Peyer's patch (tissue), 4 donors: ENCODE measurements around the gene ZNF324B. TPM values are rescaled to one million over a fixed set of nuclear protein-coding genes. Genes with fewer than 3 reads are reported as not detected.

Experiments
- small RNA-seq, 2 donors: library from RNA; depleted of rRNA; stranded (forward); fragments of <200 nt; gene quantifications; one replicate each; pipeline ENCODE3, GENCODE V24; 2016
- total RNA-seq, 4 donors: library from RNA; depleted of rRNA; stranded (reverse); fragments of >200 nt; gene quantifications; one replicate each; pipeline ENCODE4 v1.1.0, GENCODE V29; 2016

The ZNF324B gene
- total RNA-seq, 4 donors from 2014 or later = 7.0 to 13.1 (median 10.5) TPM

Small RNA genes lying within 50 kb of the gene (small RNA-seq; reads per million reads assigned to genes)
- gene RN7SL693P (0 reads per million in 2 donors), gene RNU6-1337P (0 reads per million in 2 donors)

Other genes with a start within 250 kb of the ZNF324B start
- 100 to 1,000 TPM in 1 of 4 donors, 10 to 100 TPM in 3; 21.9 to 158 (median 31.4) TPM for gene ZNF544, start 222.7 kb upstream of the ZNF324B start, total RNA-seq
- gene ZNF8, start 172.7 kb upstream of the ZNF324B start, total RNA-seq = 1 to 10 TPM; 7.0 to 8.9 (median 7.9) TPM
- gene ERVK3-1, start 146.2 kb upstream of the ZNF324B start, total RNA-seq = 10 to 100 TPM; 41.3 to 54.2 (median 47.2) TPM
- 1 to 10 TPM; 2.5 to 4.6 (median 4.0) TPM for gene ZSCAN22, start 124.6 kb upstream of the ZNF324B start, total RNA-seq
- gene A1BG, start 98.1 kb upstream of the ZNF324B start, total RNA-seq = 10 to 100 TPM in 1 of 4 donors, 1 to 10 TPM in 2, not detected in 1; 5.4 to 26.4 (median 8.3) TPM
- gene ZNF497, start 88.9 kb upstream of the ZNF324B start, total RNA-seq = 1 to 10 TPM in 2 of 4 donors, under 1 TPM in 1, not detected in 1; 0.70 to 4.4 (median 2.1) TPM
- gene ZNF837, start 70.6 kb upstream of the ZNF324B start, total RNA-seq = 10 to 100 TPM in 1 of 4 donors, 1 to 10 TPM in 3; 3.3 to 10.9 (median 7.7) TPM
- gene RPS5, start 64.4 kb upstream of the ZNF324B start, total RNA-seq = 1,000 to 10,000 TPM in 1 of 4 donors, 100 to 1,000 TPM in 3; 428 to 1,258 (median 517) TPM
- not detected for gene RNF225, start 56.0 kb upstream of the ZNF324B start, total RNA-seq
- gene ZNF584, start 43.0 kb upstream of the ZNF324B start, total RNA-seq = 10 to 100 TPM in 1 of 4 donors, 1 to 10 TPM in 3; 2.5 to 18.2 (median 9.6) TPM
- gene ZNF132, start 11.5 kb upstream of the ZNF324B start, total RNA-seq = 10 to 100 TPM in 1 of 4 donors, 1 to 10 TPM in 3; 3.9 to 12.4 (median 7.2) TPM
- 10 to 100 TPM; 12.4 to 31.2 (median 22.7) TPM for gene ZNF324, start 15.5 kb downstream of the ZNF324B start, total RNA-seq
- gene ZNF446, start 24.7 kb downstream of the ZNF324B start, total RNA-seq = 10 to 100 TPM; 12.8 to 25.6 (median 19.6) TPM
- gene SLC27A5, start 60.4 kb downstream of the ZNF324B start, total RNA-seq = 1 to 10 TPM in 3 of 4 donors, under 1 TPM in 1; 0.88 to 6.3 (median 2.3) TPM
- 10 to 100 TPM in 3 of 4 donors, 1 to 10 TPM in 1; 7.4 to 21.6 (median 14.3) TPM for gene ZBTB45, start 68.2 kb downstream of the ZNF324B start, total RNA-seq
- 100 to 1,000 TPM; 164 to 281 (median 196) TPM for gene TRIM28, start 92.4 kb downstream of the ZNF324B start, total RNA-seq
- gene CHMP2A, start 103.5 kb downstream of the ZNF324B start, total RNA-seq = 100 to 1,000 TPM in 2 of 4 donors, 10 to 100 TPM in 2; 79.2 to 115 (median 101) TPM
- 10 to 100 TPM; 10.2 to 37.1 (median 18.5) TPM for gene UBE2M, start 107.0 kb downstream of the ZNF324B start, total RNA-seq
- 100 to 1,000 TPM in 1 of 4 donors, 10 to 100 TPM in 3; 60.9 to 123 (median 82.3) TPM for gene MZF1, start 121.7 kb downstream of the ZNF324B start, total RNA-seq